ENCODE data around the gene GJA10.

DNA sequence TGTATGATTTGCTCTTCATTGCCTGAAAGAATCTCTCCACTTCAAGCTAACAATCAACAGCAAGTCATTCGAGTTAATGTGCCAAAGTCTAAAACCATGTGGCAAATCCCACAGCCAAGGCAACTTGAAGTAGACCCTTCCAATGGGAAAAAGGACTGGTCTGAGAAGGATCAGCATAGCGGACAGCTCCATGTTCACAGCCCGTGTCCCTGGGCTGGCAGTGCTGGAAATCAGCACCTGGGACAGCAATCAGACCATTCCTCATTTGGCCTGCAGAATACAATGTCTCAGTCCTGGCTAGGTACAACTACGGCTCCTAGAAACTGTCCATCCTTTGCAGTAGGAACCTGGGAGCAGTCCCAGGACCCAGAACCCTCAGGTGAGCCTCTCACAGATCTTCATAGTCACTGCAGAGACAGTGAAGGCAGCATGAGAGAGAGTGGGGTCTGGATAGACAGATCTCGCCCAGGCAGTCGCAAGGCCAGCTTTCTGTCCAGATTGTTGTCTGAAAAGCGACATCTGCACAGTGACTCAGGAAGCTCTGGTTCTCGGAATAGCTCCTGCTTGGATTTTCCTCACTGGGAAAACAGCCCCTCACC lies 1.1 kb downstream of the GJA10 start:
- TF ChIP-seq CTCF (IDR thresholded peaks at IDR 0.05) (no peak), POLR2A (IDR thresholded peaks at IDR 0.05) (no peak)

Measured in heart left ventricle (tissue), 13 donors.